ENCODE data around the gene SSBP3. TPM values are rescaled to one million over a fixed set of nuclear protein-coding genes. Genes with fewer than 3 reads are reported as not detected.

SSBP3 gene
- total and polyA plus RNA-seq, 4 donors = 43.7 to 83.4 (median 65.8) TPM

DNA sequence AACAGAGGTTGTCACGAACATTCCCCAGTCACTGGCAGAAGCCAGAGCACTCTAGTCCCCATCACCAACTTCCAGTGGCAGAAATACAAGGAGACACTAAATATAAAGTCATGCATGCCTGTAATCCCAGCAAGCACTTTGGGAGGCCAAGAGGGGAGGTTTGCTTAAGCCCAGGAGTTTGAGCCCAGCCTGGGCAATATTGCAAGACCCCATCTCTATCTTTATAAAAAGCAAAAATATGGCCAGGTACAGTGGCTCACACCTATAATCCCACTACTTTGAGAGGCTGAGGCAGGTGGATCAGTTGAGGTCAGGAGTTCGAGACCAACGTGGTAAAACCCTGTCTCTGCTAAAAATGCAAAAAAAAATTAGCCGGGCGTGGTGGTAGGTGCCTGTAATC, 212.7 kb downstream of the SSBP3 start:
- no peak overlapping the region for H3K27ac ChIP-seq (ENCODE audit: low read depth in 1 of 2, low read length in 2 of 2)
- H3K4me1 ChIP-seq (ENCODE audit: control insufficient read depth in 1 of 2, insufficient read depth in 2 of 2, low read length in 2 of 2) = no peaks in the 10 kb centered on the region
- no peaks in the 10 kb centered on the region for H3K9me3 ChIP-seq (ENCODE audit: control insufficient read depth, low read length)
- no peak overlapping the region for H3K4me3 ChIP-seq (ENCODE audit: low read length in 2 of 2)
- H3K27me3 ChIP-seq (ENCODE audit: control insufficient read depth in 1 of 2, insufficient read depth in 2 of 2, low read length in 1 of 2) = no peaks in the 10 kb centered on the region
- H3K36me3 ChIP-seq (ENCODE audit: control insufficient read depth in 1 of 2, insufficient read depth in 2 of 2, low read length in 1 of 2) = peaks cover 5 to 7% of the 10 kb centered on the region in 2 donors
- WGBS, 2 donors = 91 to 95% methylated on average over 5 of the region's 5 CpGs
- no peak for ATAC-seq (ENCODE audit: low FRiP score)
- no peak for DNase-seq
- intact Hi-C loops (cut with DNase I) = no loop called here

DNA sequence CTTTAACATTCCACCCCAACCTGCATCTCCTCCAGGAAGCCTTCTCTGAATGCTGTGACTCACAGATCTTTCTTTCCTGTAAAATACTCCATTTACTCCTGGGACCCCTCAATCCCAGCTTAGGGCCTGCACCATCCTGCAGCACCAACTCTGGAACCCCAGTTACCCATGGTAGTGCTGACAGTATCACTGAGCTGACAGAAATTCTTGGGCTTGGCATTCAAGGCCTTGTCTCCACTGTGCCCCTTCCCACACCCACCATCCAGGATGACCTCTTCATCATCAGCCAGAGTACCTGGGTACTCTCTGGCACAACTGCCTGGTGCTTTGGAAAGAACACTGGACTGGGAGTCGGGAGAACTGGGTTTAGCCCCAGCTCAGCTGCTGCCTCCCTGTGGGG, 214.7 kb downstream of the SSBP3 start:
- no peak overlapping the region for H3K27ac ChIP-seq (ENCODE audit: low read depth in 1 of 2, low read length in 2 of 2)
- ATAC-seq (ENCODE audit: low FRiP score) = no peak
- no peak for DNase-seq
- no peaks in the 10 kb centered on the region for H3K4me1 ChIP-seq (ENCODE audit: control insufficient read depth in 1 of 2, insufficient read depth in 2 of 2, low read length in 2 of 2)
- no peaks in the 10 kb centered on the region for H3K9me3 ChIP-seq (ENCODE audit: control insufficient read depth, low read length)
- peaks cover 5 to 9% of the 10 kb centered on the region in 2 donors for H3K36me3 ChIP-seq (ENCODE audit: control insufficient read depth in 1 of 2, insufficient read depth in 2 of 2, low read length in 1 of 2)
- WGBS, 2 donors = 0 to 97% methylated on average over 1 of the region's 1 CpG
- H3K27me3 ChIP-seq (ENCODE audit: control insufficient read depth in 1 of 2, insufficient read depth in 2 of 2, low read length in 1 of 2) = no peaks in the 10 kb centered on the region
- no peak overlapping the region for H3K4me3 ChIP-seq (ENCODE audit: low read length in 2 of 2)
- intact Hi-C loops (cut with DNase I) = no loop called here

DNA sequence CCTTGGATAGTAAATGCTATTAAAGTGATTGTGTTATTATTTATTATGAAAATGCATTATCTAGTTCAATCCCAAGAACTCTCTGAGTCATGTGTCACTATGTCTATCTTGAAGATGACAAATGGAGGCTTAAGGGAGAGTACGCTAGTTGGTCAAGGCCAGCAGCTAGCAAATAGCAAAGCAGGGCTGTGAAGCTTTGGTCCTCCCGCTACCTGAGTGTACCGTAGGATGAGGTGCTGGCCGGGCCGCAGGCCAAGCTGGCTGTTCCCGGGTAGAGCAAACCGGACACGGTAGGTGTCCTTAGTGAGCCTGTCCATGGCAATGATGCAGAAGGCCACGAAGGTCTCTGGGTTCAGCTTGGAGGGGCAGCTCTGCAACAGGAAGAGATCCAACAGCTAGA, 215.7 kb downstream of the SSBP3 start:
- Histone ChIP-seq H3K36me3 (ENCODE audit: control insufficient read depth in 1 of 2, insufficient read depth in 2 of 2, low read length in 1 of 2) (peaks cover 5 to 10% of the 10 kb centered on the region in 2 donors), H3K27ac (ENCODE audit: low read depth in 1 of 2, low read length in 2 of 2) (no peak overlapping the region), H3K4me1 (ENCODE audit: control insufficient read depth in 1 of 2, insufficient read depth in 2 of 2, low read length in 2 of 2) (no peaks in the 10 kb centered on the region), H3K4me3 (ENCODE audit: low read length in 2 of 2) (no peak overlapping the region), H3K9me3 (ENCODE audit: control insufficient read depth, low read length) (no peaks in the 10 kb centered on the region), H3K27me3 (ENCODE audit: control insufficient read depth in 1 of 2, insufficient read depth in 2 of 2, low read length in 1 of 2) (no peaks in the 10 kb centered on the region)
- ATAC-seq (ENCODE audit: low FRiP score) (no peak), DNase-seq (no peak)
- 92 to 93% methylated on average over 9 of the region's 9 CpGs for WGBS, 2 donors
- intact Hi-C loops (cut with DNase I) = no loop called here

DNA sequence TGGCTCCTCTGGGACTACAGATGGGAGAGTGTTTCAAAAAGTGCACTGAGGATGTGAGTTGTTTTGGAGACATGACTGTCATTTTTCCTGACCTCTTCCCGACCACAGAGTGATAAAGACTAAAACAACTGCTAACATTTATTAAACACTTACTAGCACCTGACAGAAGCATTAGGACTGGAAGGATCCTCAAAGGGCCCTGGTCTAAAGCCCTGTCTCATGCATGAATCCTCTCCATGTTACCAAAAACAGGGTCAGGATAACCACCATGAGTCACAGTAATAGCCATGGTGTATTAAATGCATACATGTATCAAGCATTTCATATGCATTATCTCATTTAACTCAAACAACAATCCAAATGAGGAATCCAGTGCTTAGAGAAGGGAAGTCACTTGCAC, 217.9 kb downstream of the SSBP3 start:
- H3K27ac ChIP-seq (ENCODE audit: low read depth in 1 of 2, low read length in 2 of 2) = no peak overlapping the region
- H3K36me3 ChIP-seq (ENCODE audit: control insufficient read depth in 1 of 2, insufficient read depth in 2 of 2, low read length in 1 of 2) = peaks cover 0 to 5% of the 10 kb centered on the region in 2 donors
- H3K9me3 ChIP-seq (ENCODE audit: control insufficient read depth, low read length) = no peaks in the 10 kb centered on the region
- ATAC-seq (ENCODE audit: low FRiP score) = no peak
- no peaks in the 10 kb centered on the region for H3K4me1 ChIP-seq (ENCODE audit: control insufficient read depth in 1 of 2, insufficient read depth in 2 of 2, low read length in 2 of 2)
- intact Hi-C loops (cut with DNase I) = no loop called here
- no peak for DNase-seq
- no peak overlapping the region for H3K4me3 ChIP-seq (ENCODE audit: low read length in 2 of 2)
- WGBS, 2 donors = 80 to 89% methylated on average over 1 of the region's 1 CpG
- H3K27me3 ChIP-seq (ENCODE audit: control insufficient read depth in 1 of 2, insufficient read depth in 2 of 2, low read length in 1 of 2) = no peaks in the 10 kb centered on the region

DNA sequence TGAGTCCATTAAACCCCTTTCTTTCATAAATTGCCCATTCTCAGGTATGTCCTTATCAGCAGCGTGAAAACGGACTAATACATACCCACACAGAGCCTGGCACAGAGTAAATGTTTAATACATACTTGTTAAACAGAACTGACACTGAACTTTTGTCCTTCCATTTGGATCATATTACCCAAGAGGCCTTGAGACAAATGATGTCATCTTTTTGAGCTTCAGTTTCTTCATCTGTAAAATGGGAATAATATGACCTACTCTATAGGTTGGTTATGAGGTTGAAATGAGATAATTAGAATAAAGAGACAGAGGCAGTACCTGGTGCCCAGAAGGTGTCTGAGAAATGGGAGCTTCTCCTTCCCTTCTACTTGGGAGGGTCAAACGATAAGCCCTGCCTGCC, 220.1 kb downstream of the SSBP3 start:
- no peak overlapping the region for H3K27ac ChIP-seq (ENCODE audit: low read depth in 1 of 2, low read length in 2 of 2)
- DNase-seq (no peak), ATAC-seq (ENCODE audit: low FRiP score) (no peak)
- H3K27me3 ChIP-seq (ENCODE audit: control insufficient read depth in 1 of 2, insufficient read depth in 2 of 2, low read length in 1 of 2) = no peaks in the 10 kb centered on the region
- H3K36me3 ChIP-seq (ENCODE audit: control insufficient read depth in 1 of 2, insufficient read depth in 2 of 2, low read length in 1 of 2) = peaks cover 0 to 4% of the 10 kb centered on the region in 2 donors
- WGBS, 2 donors = 92 to 97% methylated on average over 3 of the region's 3 CpGs
- H3K4me3 ChIP-seq (ENCODE audit: low read length in 2 of 2) = no peak overlapping the region
- intact Hi-C loops (cut with DNase I) = no loop called here
- no peaks in the 10 kb centered on the region for H3K9me3 ChIP-seq (ENCODE audit: control insufficient read depth, low read length)
- no peaks in the 10 kb centered on the region for H3K4me1 ChIP-seq (ENCODE audit: control insufficient read depth in 1 of 2, insufficient read depth in 2 of 2, low read length in 2 of 2)

DNA sequence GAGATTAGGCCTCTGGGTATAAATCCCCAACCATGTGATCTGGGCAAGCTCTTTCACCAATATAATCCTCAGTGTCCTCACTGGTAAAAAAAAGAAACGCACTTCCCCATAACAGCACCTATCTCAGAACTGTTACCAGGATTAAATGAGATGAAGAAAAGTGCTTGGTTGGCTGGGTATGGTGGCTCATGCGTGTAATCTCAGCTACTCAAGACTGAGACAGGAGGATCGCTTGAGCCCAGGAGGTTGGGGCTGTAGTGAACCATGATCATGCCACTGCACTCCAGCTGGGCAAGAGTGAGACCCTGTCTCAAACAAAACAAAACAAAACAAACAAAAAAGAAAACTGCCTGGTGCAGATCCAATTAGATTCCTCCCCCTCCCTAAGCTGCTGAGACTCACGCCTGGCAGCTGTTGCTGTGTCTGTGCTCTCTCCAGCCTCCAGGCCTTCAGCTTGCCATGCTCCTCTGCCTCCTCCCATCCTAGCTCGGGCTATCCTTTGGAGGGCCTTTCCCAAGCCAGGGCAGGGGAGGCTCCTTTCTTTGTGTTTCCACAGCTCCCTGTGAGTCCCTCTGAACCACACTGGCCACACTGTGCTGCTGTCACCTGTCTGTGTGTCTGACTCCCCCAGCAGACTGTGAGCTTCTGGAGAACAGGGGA, 225.4 kb downstream of the SSBP3 start:
- no peaks in the 10 kb centered on the region for H3K27me3 ChIP-seq (ENCODE audit: control insufficient read depth in 1 of 2, insufficient read depth in 2 of 2, low read length in 1 of 2)
- intact Hi-C loops (cut with DNase I) = loop anchor here in 1 of 2 donors (5.0 kb wide), 1 partner anchor 306 kb away; no protein-coding TSS in a partner anchor
- 91 to 94% methylated on average over 5 of the region's 5 CpGs for WGBS, 2 donors
- no peak for DNase-seq
- peaks cover 0 to 1% of the 10 kb centered on the region in 2 donors for H3K36me3 ChIP-seq (ENCODE audit: control insufficient read depth in 1 of 2, insufficient read depth in 2 of 2, low read length in 1 of 2)
- H3K27ac ChIP-seq (ENCODE audit: low read depth in 1 of 2, low read length in 2 of 2) = no peak overlapping the region
- H3K4me3 ChIP-seq (ENCODE audit: low read length in 2 of 2) = no peak overlapping the region
- no peaks in the 10 kb centered on the region for H3K4me1 ChIP-seq (ENCODE audit: control insufficient read depth in 1 of 2, insufficient read depth in 2 of 2, low read length in 2 of 2)
- ATAC-seq (ENCODE audit: low FRiP score) = no peak
- no peaks in the 10 kb centered on the region for H3K9me3 ChIP-seq (ENCODE audit: control insufficient read depth, low read length)

DNA sequence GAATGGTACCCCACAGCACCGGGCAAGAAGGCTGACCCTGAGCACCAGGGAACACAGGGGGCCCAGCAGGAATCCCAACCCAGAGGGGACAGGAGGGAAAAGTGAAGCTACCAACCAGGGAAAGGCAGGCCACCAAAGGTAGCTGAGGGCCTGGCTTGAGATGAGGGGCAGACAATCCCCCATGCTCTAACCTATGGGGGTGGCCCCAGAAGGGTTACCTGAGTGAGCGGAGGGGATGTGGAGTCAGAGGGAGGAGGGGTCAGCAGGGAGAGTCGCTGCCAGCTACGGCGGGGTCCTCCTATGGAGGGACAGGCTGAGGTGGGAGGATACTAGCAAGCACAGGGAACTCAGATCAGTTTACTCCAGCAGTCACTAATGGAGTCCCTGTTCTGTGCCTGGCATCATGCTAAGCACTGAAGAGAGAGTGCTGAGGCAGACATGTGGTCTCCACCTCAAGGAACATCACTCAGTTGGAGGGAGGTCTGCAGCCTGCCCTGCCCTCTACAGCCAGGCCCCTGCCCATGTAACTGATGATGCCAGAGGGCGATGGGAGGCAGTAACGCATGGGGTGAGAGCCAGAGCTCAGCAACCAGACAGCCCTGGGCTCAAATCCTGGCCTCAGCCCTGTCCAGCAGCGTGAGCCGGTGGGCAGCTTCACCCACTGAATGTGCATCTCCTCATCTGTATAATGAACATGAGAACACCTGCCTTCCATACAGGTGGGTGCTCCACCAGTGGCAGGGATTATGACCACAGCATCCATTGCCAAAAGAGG, 227.7 kb downstream of the SSBP3 start:
- Histone ChIP-seq H3K36me3 (ENCODE audit: control insufficient read depth in 1 of 2, insufficient read depth in 2 of 2, low read length in 1 of 2) (peaks cover 0 to 6% of the 10 kb centered on the region in 2 donors), H3K27me3 (ENCODE audit: control insufficient read depth in 1 of 2, insufficient read depth in 2 of 2, low read length in 1 of 2) (no peaks in the 10 kb centered on the region)
- intact Hi-C loops (cut with DNase I) = no loop called here

DNA sequence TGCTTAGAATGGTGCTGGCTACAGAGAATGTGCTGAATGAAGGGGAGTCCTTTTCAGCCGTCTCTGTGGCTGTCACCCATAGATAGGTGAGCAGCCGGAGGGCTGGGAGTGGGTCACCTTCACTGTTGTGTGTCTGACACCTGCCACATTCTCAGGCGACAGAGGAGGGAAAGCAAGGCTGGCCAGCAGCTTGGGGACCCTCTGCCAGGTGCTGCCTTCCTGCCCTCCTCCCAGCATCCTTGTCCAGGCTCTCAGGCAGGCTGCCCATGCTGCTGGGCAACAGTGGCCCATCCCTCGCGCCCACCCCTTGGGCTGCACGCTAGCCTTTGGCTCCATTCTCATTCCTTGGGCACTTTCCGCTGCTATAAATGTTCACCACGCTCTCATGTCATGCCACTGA, 228.5 kb downstream of the SSBP3 start:
- no peak overlapping the region for H3K4me3 ChIP-seq (ENCODE audit: low read length in 2 of 2)
- no peaks in the 10 kb centered on the region for H3K9me3 ChIP-seq (ENCODE audit: control insufficient read depth, low read length)
- intact Hi-C loops (cut with DNase I) = no loop called here
- no peaks in the 10 kb centered on the region for H3K27me3 ChIP-seq (ENCODE audit: control insufficient read depth in 1 of 2, insufficient read depth in 2 of 2, low read length in 1 of 2)
- no peak for ATAC-seq (ENCODE audit: low FRiP score)
- H3K27ac ChIP-seq (ENCODE audit: low read depth in 1 of 2, low read length in 2 of 2) = no peak overlapping the region
- H3K36me3 ChIP-seq (ENCODE audit: control insufficient read depth in 1 of 2, insufficient read depth in 2 of 2, low read length in 1 of 2) = peaks cover 0 to 6% of the 10 kb centered on the region in 2 donors
- 90 to 94% methylated on average over 8 of the region's 8 CpGs for WGBS, 2 donors
- H3K4me1 ChIP-seq (ENCODE audit: control insufficient read depth in 1 of 2, insufficient read depth in 2 of 2, low read length in 2 of 2) = no peaks in the 10 kb centered on the region
- DNase-seq = no peak

More for the DNA sequence above, 227.7 kb downstream of the SSBP3 start:
- H3K4me1 ChIP-seq (ENCODE audit: control insufficient read depth in 1 of 2, insufficient read depth in 2 of 2, low read length in 2 of 2) = no peaks in the 10 kb centered on the region
- DNase-seq = no peak
- no peak overlapping the region for H3K27ac ChIP-seq (ENCODE audit: low read depth in 1 of 2, low read length in 2 of 2)
- WGBS, 2 donors = 76 to 90% methylated on average over 9 of the region's 9 CpGs
- H3K4me3 ChIP-seq (ENCODE audit: low read length in 2 of 2) = no peak overlapping the region
- no peaks in the 10 kb centered on the region for H3K9me3 ChIP-seq (ENCODE audit: control insufficient read depth, low read length)
- no peak for ATAC-seq (ENCODE audit: low FRiP score)

All from aorta (tissue), 5 donors.